ENCODE results near the gene ULBP2. TPM values are rescaled to one million over a fixed set of nuclear protein-coding genes. Genes with fewer than 3 reads are reported as not detected.

The ULBP2 gene
- total RNA-seq, 1 donor: 2.5 TPM

GRCh38 chr6:149896491-149896890 is 45.3 kb upstream of the ULBP2 start:
- peak overlapping the region; percentile 94 for H2AFZ ChIP-seq (ENCODE audit: low read length)
- peak overlapping the region; percentile 64 for H3K27ac ChIP-seq (ENCODE audit: low read depth, low read length)
- H3K79me2 ChIP-seq (ENCODE audit: insufficient read depth, low read length): no peaks in the 10 kb centered on the region
- no peak for TF ChIP-seq CTCF (IDR thresholded peaks at IDR 0.05; ENCODE audit: extremely low read depth, low read depth, low read length)
- H3K27me3 ChIP-seq (ENCODE audit: insufficient read depth, low read length): no peaks in the 10 kb centered on the region
- H4K20me1 ChIP-seq (ENCODE audit: insufficient read depth, low read length): no peaks in the 10 kb centered on the region
- H3K4me1 ChIP-seq (ENCODE audit: insufficient read depth, low read length): peaks cover 31% of the 10 kb centered on the region
- H3K4me3 ChIP-seq (ENCODE audit: insufficient read depth, low read length): peak overlapping the region; percentile 69
- no peaks in the 10 kb centered on the region for H3K36me3 ChIP-seq (ENCODE audit: insufficient read depth, low read length)
- peak; percentile 81 for DNase-seq (ENCODE audit: insufficient read length, low spot score, missing footprints)
- H3K4me2 ChIP-seq (ENCODE audit: insufficient read depth, low read length): peak overlapping the region; percentile 88
- H3K9me3 ChIP-seq (ENCODE audit: low read depth, low read length): no peaks in the 10 kb centered on the region

GRCh38 chr6:149897015-149897697 is 44.7 kb upstream of the ULBP2 start:
- H3K79me2 ChIP-seq (ENCODE audit: insufficient read depth, low read length): no peaks in the 10 kb centered on the region

DNA sequence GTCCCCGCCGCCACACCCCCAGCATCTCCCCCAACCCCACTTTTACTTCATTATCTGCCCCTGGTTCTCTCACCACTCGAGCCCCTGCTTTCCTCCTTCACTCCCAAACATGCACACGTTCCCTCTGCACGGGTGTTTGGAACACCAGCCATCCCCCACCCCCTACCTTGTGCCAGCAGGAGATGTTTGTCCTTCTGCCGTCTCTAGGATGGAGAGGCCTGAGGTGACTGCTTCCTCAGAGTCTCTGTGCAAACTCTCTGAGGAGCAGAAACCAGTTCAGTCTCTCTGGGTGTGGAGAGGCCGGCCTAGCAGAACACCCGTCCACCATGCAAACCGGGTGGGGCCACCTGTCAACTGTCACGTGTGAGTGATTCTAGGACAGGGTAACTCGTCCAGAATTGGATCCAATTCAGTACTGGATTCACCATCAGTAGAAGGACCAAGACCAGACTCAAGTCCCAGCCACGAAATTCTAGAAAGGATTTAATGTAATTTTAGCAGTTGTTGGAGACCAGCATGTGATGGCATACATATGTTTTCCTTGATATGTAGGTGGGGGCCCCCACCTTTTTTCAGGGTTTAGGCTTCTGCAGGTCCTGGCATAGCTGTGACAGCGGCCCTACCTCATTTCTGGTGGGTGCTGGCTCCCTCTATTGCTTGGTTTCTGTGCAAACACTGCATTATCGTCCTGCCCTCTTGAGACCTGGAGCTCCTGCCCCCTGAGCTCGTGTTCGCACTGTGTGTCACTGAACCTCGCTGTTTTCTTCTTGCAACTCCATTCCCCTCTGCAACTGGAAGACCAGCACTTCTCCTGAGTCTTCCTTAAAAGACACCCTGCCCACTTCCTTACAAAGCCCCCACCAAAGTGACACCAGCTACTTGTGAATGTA is 43.7 kb upstream of the ULBP2 start, which contains the start of gene RAET1E:
Gene RAET1E (minus strand): TSS at position 259 of the 890 bp plus-strand sequence. CDS start 7,212 bp downstream, outside the sequence.
- Histone ChIP-seq H3K4me1 (ENCODE audit: insufficient read depth, low read length) (peaks cover 31% of the 10 kb centered on the region), H3K79me2 (ENCODE audit: insufficient read depth, low read length) (no peaks in the 10 kb centered on the region), H3K27ac (ENCODE audit: low read depth, low read length) (peak within 1 kb of the TSS; percentile 64), H3K27me3 (ENCODE audit: insufficient read depth, low read length) (no peaks in the 10 kb centered on the region), H3K9me3 (ENCODE audit: low read depth, low read length) (no peaks in the 10 kb centered on the region), H3K4me2 (ENCODE audit: insufficient read depth, low read length) (peak within 1 kb of the TSS; percentile 88), H3K36me3 (ENCODE audit: insufficient read depth, low read length) (no peaks in the 10 kb centered on the region), H3K4me3 (ENCODE audit: insufficient read depth, low read length) (peak within 1 kb of the TSS; percentile 69), H2AFZ (ENCODE audit: low read length) (peak within 1 kb of the TSS; percentile 94), H4K20me1 (ENCODE audit: insufficient read depth, low read length) (no peaks in the 10 kb centered on the region)
- DNase-seq (ENCODE audit: insufficient read length, low spot score, missing footprints): no peak
- TF ChIP-seq CTCF (IDR thresholded peaks at IDR 0.05; ENCODE audit: extremely low read depth, low read depth, low read length): no peak

More at GRCh38 chr6:149897015-149897697, 44.7 kb upstream of the ULBP2 start:
- Histone ChIP-seq H4K20me1 (ENCODE audit: insufficient read depth, low read length) (no peaks in the 10 kb centered on the region), H3K4me3 (ENCODE audit: insufficient read depth, low read length) (peak overlapping the region; percentile 69), H3K4me1 (ENCODE audit: insufficient read depth, low read length) (peaks cover 31% of the 10 kb centered on the region), H2AFZ (ENCODE audit: low read length) (peak overlapping the region; percentile 94), H3K4me2 (ENCODE audit: insufficient read depth, low read length) (peak overlapping the region; percentile 88), H3K27ac (ENCODE audit: low read depth, low read length) (peak overlapping the region; percentile 64), H3K27me3 (ENCODE audit: insufficient read depth, low read length) (no peaks in the 10 kb centered on the region), H3K9me3 (ENCODE audit: low read depth, low read length) (no peaks in the 10 kb centered on the region), H3K36me3 (ENCODE audit: insufficient read depth, low read length) (no peaks in the 10 kb centered on the region)
- no peak for TF ChIP-seq CTCF (IDR thresholded peaks at IDR 0.05; ENCODE audit: extremely low read depth, low read depth, low read length)
- DNase-seq (ENCODE audit: insufficient read length, low spot score, missing footprints): peak; percentile 97

DNA sequence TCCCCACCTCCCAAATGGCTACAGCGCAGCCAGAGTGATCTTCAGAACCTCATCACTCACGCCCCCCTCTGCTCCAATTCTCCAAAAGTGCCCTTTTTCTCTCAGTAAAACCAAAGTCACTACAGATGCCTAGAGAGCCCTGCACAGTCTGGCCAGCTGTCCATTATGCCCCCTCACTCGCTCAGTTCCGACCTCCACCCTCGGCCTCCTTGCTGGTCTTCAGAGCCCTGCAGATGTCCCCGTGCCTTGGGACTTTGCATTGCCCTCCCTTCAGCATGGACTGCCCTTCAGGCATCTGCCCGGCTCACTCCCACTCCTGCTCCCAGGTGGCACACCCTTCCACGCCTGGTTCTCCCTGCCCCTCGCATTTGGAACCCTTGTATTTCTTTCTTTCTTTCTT is 42.8 kb upstream of the ULBP2 start:
- no peak overlapping the region for H3K27ac ChIP-seq (ENCODE audit: low read depth, low read length)
- no peaks in the 10 kb centered on the region for H4K20me1 ChIP-seq (ENCODE audit: insufficient read depth, low read length)
- no peaks in the 10 kb centered on the region for H3K36me3 ChIP-seq (ENCODE audit: insufficient read depth, low read length)
- no peak overlapping the region for H2AFZ ChIP-seq (ENCODE audit: low read length)
- H3K9me3 ChIP-seq (ENCODE audit: low read depth, low read length): no peaks in the 10 kb centered on the region
- no peak for DNase-seq (ENCODE audit: insufficient read length, low spot score, missing footprints)
- H3K4me1 ChIP-seq (ENCODE audit: insufficient read depth, low read length): peaks cover 31% of the 10 kb centered on the region
- H3K4me2 ChIP-seq (ENCODE audit: insufficient read depth, low read length): no peak overlapping the region
- no peaks in the 10 kb centered on the region for H3K79me2 ChIP-seq (ENCODE audit: insufficient read depth, low read length)
- H3K27me3 ChIP-seq (ENCODE audit: insufficient read depth, low read length): no peaks in the 10 kb centered on the region
- no peak overlapping the region for H3K4me3 ChIP-seq (ENCODE audit: insufficient read depth, low read length)
- TF ChIP-seq CTCF (IDR thresholded peaks at IDR 0.05; ENCODE audit: extremely low read depth, low read depth, low read length): no peak
